WI38 (cell line): ENCODE results near the gene ABHD11.
A peak's percentile ranks its signal among the peaks of the same experiment; 100 is the strongest.

ENCODE experiments used
- H3K4me3 ChIP-seq: 2 replicates; pipeline ENCODE4 v1.5.1; 2011; ENCODE audit warnings: low read depth, mild to moderate bottlenecking, control low read depth, low read length
- TF ChIP-seq, protein P1 (sequence below): IDR thresholded peaks from 2 replicates; pipeline ENCODE4 v1.5.1; 2012; ENCODE audit warnings: low read depth, mild to moderate bottlenecking, control low read depth, low read length

ABHD11 gene

DNA sequence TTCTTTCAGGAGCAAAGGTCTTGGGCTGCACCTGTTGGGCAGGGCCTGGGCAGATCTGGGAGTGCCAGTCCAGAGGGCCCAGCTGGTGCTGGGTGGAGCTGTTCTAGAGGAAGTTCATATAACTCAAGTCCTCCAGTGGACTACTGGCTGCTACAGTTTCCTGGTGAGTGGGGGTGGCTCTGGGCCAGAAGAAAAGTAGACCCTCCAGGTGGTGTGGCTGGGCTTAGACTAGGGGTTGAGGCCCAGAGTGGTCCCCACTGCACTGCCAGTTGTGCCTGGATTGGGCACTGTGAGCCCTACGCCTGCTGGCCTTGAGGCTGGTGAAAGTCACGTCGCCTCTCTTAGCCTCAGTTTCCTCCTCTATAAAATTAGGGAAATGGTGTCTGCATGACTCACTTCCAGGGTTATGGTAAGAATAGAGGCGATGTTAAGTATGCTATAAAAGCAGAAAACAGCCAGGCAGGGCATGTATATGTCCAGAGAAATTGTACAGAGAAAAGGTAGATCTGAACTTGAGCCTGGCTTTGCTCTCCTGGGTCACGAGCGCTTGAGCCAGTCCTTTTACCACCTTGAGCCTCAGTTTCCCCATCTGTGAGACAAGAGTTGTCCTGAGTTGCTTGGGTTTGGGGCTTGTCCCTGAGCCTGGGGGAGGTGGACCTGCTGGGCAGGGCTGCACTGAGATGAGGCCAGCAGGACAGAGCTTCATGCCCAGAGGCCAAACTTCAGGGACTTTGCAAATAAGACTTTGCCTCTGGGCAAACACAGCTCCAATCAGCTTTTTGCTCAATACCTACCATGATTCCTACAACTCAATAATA is 35.3 kb upstream of the ABHD11 start:
- H3K4me3 ChIP-seq = no peak overlapping the region
- TF ChIP-seq, protein P1, sequence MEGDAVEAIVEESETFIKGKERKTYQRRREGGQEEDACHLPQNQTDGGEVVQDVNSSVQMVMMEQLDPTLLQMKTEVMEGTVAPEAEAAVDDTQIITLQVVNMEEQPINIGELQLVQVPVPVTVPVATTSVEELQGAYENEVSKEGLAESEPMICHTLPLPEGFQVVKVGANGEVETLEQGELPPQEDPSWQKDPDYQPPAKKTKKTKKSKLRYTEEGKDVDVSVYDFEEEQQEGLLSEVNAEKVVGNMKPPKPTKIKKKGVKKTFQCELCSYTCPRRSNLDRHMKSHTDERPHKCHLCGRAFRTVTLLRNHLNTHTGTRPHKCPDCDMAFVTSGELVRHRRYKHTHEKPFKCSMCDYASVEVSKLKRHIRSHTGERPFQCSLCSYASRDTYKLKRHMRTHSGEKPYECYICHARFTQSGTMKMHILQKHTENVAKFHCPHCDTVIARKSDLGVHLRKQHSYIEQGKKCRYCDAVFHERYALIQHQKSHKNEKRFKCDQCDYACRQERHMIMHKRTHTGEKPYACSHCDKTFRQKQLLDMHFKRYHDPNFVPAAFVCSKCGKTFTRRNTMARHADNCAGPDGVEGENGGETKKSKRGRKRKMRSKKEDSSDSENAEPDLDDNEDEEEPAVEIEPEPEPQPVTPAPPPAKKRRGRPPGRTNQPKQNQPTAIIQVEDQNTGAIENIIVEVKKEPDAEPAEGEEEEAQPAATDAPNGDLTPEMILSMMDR = no peak

DNA sequence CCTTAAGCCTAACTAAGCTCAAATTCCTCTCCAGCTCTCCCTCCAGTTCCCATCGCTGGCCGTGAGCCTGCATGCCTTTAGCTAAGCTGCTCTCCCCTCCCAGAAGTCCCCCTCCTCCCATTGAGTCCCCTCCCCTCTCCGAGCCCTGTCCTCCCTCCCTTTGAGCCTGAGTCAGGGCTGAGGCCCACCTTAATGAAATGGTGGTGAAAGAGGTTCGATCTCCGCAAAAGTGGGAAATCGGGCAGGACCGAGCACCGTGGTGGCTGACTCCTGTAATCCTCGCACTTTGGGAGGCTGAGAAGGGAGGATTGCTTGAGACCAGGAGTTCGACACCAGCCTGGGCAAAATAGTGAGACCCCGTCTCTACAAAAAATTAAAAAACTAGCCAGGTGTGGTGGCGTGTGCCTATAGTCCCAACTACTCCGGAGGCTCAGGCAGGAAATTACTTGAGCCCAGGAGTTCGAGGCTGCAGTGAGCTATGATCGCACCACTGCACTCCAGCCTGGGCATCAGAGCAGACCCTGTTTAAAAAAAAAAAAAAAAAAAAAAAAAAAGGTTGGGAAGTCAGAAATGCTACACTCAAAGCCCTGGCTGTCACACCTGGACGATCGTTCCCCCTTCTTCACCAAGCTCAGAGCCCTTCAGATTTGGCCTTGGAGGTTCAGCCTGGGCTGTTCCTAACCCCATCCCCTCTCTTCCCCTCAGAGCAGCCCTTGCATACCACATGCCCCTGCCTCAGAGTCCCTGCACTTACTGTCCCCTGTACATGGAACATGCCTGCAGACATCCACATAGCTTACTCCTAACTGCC is 32.5 kb upstream of the ABHD11 start:
- TF ChIP-seq, protein P1 = no peak
- no peak overlapping the region for H3K4me3 ChIP-seq

GRCh38 chr7:73770002-73770859 is 31.6 kb upstream of the ABHD11 start, which contains the start of gene CLDN3:
Gene CLDN3, minus strand, starts transcription at chr7:73770270. Its CDS starts 221 bp downstream, at chr7:73770049.
- H3K4me3 ChIP-seq = 0 out of 2 replicates have a peak within 1 kb of the TSS, but pooled peaks have one; percentile 3
- TF ChIP-seq, protein P1 = no peak

DNA sequence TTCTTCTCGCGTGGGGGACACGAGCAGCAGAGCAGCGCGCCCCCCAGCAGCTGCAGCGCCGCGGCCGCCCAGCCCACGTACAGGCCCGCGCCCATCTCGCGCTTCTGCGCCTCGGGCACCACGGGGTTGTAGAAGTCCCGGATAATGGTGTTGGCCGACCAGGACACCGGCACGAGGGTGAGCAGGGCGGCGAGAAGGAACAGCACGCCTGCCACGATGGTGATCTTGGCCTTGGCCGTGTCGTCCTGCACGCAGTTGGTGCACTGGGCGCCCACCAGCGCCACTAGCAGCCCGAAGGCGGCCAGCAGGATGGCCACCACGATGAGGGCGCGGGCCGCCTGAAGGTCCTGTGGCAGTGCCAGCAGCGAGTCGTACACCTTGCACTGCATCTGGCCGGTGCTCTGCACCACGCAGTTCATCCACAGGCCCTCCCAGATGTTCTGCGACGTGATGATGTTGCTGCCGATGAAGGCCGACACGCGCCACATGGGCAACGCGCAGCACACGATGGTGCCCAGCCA is 30.9 kb upstream of the ABHD11 start:
- no peak overlapping the region for H3K4me3 ChIP-seq

DNA sequence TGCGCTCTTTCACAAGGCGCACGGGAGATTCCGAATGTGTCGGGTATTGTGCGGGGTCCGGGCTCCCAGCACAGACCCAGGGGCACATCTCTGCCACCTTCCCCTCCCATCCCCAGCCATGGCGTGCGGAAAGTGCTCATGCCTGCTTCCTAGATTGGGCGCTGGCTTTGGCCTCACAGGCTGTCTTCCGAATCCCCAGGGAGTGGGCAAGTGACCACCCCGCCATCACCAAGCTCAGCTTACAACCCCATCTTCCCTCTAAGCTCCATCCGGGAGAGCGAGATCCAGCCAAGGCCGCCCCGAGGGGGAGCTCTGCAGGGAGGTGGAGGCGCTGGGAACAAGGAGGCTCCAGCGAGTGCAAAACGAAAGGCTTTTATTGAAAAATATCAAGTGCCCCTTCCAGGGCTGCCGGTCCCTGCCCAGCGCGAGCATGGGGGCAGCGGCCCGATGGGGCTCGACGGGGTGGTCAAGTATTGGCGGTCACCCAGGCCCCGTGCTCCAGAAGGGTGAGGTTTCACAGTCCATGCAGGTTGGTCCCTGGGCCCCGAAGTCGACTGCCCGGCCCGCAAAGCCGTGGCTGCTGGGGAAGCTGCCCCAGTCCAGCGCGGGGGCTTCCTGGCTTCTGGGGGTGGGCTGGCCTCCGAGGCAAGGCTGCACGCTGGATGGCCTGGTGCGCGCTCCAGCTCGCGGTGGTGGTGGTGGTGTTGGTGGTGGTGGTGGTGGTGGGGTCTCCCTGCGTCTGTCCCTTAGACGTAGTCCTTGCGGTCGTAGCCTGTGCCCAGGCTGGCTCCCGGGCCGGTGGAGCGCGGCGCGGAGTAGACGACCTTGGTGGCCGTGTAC is 30.3 kb upstream of the ABHD11 start:
- TF ChIP-seq, protein P1 = no peak
- no peak overlapping the region for H3K4me3 ChIP-seq

More for the DNA sequence above, 30.9 kb upstream of the ABHD11 start:
- TF ChIP-seq, protein P1 = no peak
